ENCODE results near the gene FLT3. TPM values are rescaled to one million over a fixed set of nuclear protein-coding genes. Genes with fewer than 3 reads are reported as not detected.

FLT3 gene
- total RNA-seq, 1 donor from 2014 or later = not detected

DNA sequence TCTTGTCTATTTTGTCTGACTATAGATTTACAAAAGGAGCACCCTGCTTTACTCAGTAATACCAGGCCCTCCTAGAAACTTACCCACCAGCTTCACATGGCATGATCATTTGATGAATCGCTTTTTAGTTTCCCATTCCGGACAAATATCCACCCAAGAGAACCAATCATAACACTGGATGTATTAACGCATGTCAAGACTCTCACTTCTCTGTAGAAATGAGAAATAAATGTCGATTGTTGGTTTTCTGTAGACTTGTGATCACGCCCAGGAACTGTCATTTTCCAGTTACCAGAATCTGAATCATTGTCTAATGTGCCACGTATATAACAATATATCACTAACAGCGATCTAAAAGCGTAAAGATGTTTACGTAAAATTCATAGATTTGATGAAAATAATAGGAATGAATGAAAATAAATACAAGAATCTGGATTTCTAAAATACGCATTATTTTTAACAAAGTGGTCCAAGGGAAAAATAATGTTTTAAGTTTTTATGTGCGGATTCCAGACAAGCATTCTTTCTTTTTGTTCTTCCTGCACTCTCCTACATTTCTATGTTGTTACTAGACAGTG, 145.3 kb downstream of the FLT3 start:
- TF ChIP-seq, protein P1, sequence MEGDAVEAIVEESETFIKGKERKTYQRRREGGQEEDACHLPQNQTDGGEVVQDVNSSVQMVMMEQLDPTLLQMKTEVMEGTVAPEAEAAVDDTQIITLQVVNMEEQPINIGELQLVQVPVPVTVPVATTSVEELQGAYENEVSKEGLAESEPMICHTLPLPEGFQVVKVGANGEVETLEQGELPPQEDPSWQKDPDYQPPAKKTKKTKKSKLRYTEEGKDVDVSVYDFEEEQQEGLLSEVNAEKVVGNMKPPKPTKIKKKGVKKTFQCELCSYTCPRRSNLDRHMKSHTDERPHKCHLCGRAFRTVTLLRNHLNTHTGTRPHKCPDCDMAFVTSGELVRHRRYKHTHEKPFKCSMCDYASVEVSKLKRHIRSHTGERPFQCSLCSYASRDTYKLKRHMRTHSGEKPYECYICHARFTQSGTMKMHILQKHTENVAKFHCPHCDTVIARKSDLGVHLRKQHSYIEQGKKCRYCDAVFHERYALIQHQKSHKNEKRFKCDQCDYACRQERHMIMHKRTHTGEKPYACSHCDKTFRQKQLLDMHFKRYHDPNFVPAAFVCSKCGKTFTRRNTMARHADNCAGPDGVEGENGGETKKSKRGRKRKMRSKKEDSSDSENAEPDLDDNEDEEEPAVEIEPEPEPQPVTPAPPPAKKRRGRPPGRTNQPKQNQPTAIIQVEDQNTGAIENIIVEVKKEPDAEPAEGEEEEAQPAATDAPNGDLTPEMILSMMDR (IDR thresholded peaks at IDR 0.05) = no peak
- TF ChIP-seq POLR2AphosphoS5 (IDR thresholded peaks at IDR 0.05; ENCODE audit: insufficient read depth in 1 of 2, low read depth in 1 of 2) = no peak
- TF ChIP-seq POLR2A (IDR thresholded peaks at IDR 0.05) = no peak
- intact Hi-C loops (cut with DNase I) = no loop called here
- DNase-seq (ENCODE audit: extremely low spot score in 2 of 2) = no peak
- Histone ChIP-seq H3K9me3 (no peaks in the 10 kb centered on the region), H3K4me1 (peaks cover 24% of the 10 kb centered on the region), H3K27ac (no peak overlapping the region), H3K27me3 (peaks cover 3% of the 10 kb centered on the region), H3K36me3 (no peaks in the 10 kb centered on the region), H3K4me3 (no peak overlapping the region)

DNA sequence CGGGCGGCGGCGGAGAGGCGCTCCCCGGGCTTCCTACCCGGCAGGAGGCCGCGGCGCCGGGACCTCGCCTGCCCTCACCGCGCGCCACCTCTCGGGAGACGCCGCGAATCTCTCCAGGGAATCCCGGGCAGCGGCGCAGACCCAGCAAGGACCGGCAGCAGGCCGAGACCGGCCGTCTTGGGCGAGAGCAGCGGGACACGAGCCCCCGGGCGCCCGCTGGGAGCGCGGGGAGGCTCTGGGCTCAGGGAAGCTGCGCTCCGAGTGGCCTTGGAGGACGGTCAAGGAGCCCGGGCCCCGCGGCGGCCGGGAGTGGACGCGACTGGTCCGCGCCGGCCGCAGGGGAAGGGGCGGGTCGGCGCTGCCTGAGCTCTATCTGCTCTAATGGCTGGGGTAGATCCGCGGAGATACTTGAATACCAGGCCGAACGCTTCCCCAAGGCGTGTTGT, 145.9 kb downstream of the FLT3 start:
- no peaks in the 10 kb centered on the region for H3K9me3 ChIP-seq
- peaks cover 3% of the 10 kb centered on the region for H3K27me3 ChIP-seq
- intact Hi-C loops (cut with DNase I) = no loop called here
- no peak overlapping the region for H3K27ac ChIP-seq
- peaks cover 19% of the 10 kb centered on the region for H3K4me1 ChIP-seq
- no peak for DNase-seq (ENCODE audit: extremely low spot score in 2 of 2)
- H3K36me3 ChIP-seq = no peaks in the 10 kb centered on the region
- TF ChIP-seq POLR2A (IDR thresholded peaks at IDR 0.05) (no peak), POLR2AphosphoS5 (IDR thresholded peaks at IDR 0.05; ENCODE audit: insufficient read depth in 1 of 2, low read depth in 1 of 2) (no peak)
- TF ChIP-seq, protein P1 (IDR thresholded peaks at IDR 0.05) = no peak
- peak overlapping the region; percentile 47 to 48 for H3K4me3 ChIP-seq

DNA sequence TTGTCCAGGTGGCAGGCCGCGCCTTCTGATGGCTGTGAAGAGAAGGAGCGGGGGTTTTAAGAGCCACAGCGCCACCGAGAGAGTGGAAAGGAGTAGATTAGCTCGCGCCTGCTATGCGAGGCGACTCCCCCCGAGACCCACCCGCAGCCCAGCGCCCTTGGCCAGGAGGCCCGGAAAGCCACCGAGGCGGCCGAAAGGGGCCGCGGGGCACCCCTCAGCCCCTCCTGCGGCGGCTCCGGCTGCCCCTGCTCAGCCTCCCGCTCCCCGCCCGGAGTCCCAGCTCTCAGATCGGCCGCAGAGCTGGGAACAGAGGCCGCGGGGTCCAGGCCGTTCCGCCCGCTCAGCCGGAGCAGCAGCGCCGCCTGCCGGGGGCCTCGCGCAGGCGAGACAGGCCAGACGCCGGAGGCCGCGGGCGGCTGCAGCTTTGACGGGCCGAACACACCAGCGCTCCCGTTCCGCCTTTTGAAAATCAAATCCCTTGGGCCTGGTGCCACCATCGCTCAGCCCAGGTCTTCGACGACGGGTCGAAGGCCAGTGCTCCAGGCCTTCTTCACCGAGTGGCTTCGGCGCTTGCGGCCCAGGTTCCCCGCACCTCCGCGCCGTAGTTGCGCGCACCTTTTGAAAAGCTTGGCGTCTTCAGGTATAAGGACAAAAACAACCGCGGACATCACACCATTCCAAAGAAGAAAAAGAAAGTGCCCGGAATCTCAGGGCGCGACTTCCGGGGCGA, 146.5 kb downstream of the FLT3 start:
- no peak overlapping the region for H3K27ac ChIP-seq
- intact Hi-C loops (cut with DNase I) = no loop called here
- peaks cover 19% of the 10 kb centered on the region for H3K4me1 ChIP-seq
- no peaks in the 10 kb centered on the region for H3K36me3 ChIP-seq
- TF ChIP-seq, protein P1 (IDR thresholded peaks at IDR 0.05) = peak; percentile 32 to 77 (median 70)
- no peak for TF ChIP-seq POLR2A (IDR thresholded peaks at IDR 0.05)
- no peak for DNase-seq (ENCODE audit: extremely low spot score in 2 of 2)
- peak overlapping the region; percentile 47 to 48 for H3K4me3 ChIP-seq
- H3K9me3 ChIP-seq = no peaks in the 10 kb centered on the region
- H3K27me3 ChIP-seq = peaks cover 3% of the 10 kb centered on the region

Small RNAs within 50 kb of the gene (small RNA-seq; reads per million reads assigned to genes)
- gene RN7SL272P = not detected

Other genes starting within 250 kb of the FLT3 start
- not detected for gene PDX1, start 180.6 kb downstream of the FLT3 start, total RNA-seq
- not detected for gene CDX2, start 131.3 kb downstream of the FLT3 start, total RNA-seq
- not detected for gene URAD, start 111.9 kb downstream of the FLT3 start, total RNA-seq
- 36.1 TPM for gene PAN3, start 38.0 kb upstream of the FLT3 start, total RNA-seq